GM12878 (cell line): ENCODE results near the gene P4HA1. TPM values are rescaled to one million over a fixed set of nuclear protein-coding genes. Genes with fewer than 3 reads are reported as not detected.
"Not testable (repeated sequence)": the region's sequence is repeated elsewhere in the genome, so short reads cannot be mapped to it uniquely, and the experiment has no call there.

ENCODE experiments used
- ATAC-seq: fragments of 200-7000 bp; cut with Tn5 transposase; 3 replicates; pipeline ENCODE4 v1.9.1; 2020; ENCODE audit warnings: mild to moderate bottlenecking, moderate library complexity
- BruUV-seq: library from RNA; stranded (reverse); fragments of 400-500 nt; replicated peaks from 2 replicates; lab custom pipeline; 2021; lab: Mats Ljungman, UMichigan
- CTCF ChIA-PET: fragments of 300-600 bp; sonication (Branson Sonifier 250); formaldehyde crosslinking; extraction: SDS; loops from one replicate; lab custom pipeline; 2021; ENCODE audit warnings: inconsistent platforms; lab: Yijun Ruan, JAX
- POLR2A ChIA-PET: fragments of 350-600 bp; formaldehyde crosslinking; extraction: SDS; loops from one replicate; lab custom pipeline; 2021; ENCODE audit warnings: inconsistent platforms; lab: Charles Lee
- RAD21 ChIA-PET: fragments of 300-600 bp; sonication (Branson Sonifier 250); formaldehyde crosslinking; loops from one replicate; lab custom pipeline; 2023; ENCODE audit warnings: antibody characterized with exemption; ENCODE audit not compliant: unreplicated experiment; lab: Charles Lee
- SMC1A ChIA-PET: fragments of 300-600 bp; sonication (Branson Sonifier 250); formaldehyde crosslinking; loops from one replicate; lab custom pipeline; 2023; ENCODE audit not compliant: unreplicated experiment, uncharacterized antibody; lab: Charles Lee
- DNase-seq: peaks from one replicate; pipeline ENCODE4 v3.0.0-alpha.2; 2011; ENCODE audit warnings: low read depth, low spot score
- FAIRE-seq: peaks from 3 replicates; lab custom pipeline; 2011; peaks lifted over from hg19 to GRCh38; lab: Jason Lieb, UNC
- H2AFZ ChIP-seq: 2 replicates; pipeline ENCODE4 v1.6.0; 2011; ENCODE audit warnings: low read depth, low read length, control low read depth; ENCODE audit not compliant: control insufficient read depth
- H3K27ac ChIP-seq: 2 replicates; pipeline ENCODE4 v1.5.1; 2011; ENCODE audit warnings: control low read depth; ENCODE audit not compliant: control insufficient read depth, insufficient read depth
- H3K27me3 ChIP-seq, 2 experiments: replicated peaks in 1 of 2; 2 replicates each; pipeline versions ENCODE4 v1.6.0 to v1.6.1; 2011; ENCODE audit warnings: low read length in 1 of 2; ENCODE audit not compliant: control insufficient read depth in 2 of 2, insufficient read depth in 2 of 2
- H3K36me3 ChIP-seq, 2 experiments: 2 replicates each; pipeline ENCODE4 v1.5.1; 2011; ENCODE audit warnings: low read length in 1 of 2; ENCODE audit not compliant: control insufficient read depth in 2 of 2, insufficient read depth in 2 of 2
- H3K4me1 ChIP-seq: 2 replicates; pipeline ENCODE4 v1.6.1; 2011; ENCODE audit warnings: mild to moderate bottlenecking, low read length, moderate library complexity, mixed read lengths; ENCODE audit not compliant: control insufficient read depth, insufficient read depth
- H3K4me2 ChIP-seq: 2 replicates; pipeline ENCODE4 v1.6.0; 2011; ENCODE audit warnings: control low read depth; ENCODE audit not compliant: control insufficient read depth, insufficient read depth
- H3K4me3 ChIP-seq: fragments of 200-600 bp; sonication (generic); 2 replicates; pipeline ENCODE4 v1.5.1; 2016
- H3K79me2 ChIP-seq: 2 replicates; pipeline ENCODE4 v1.6.0; 2011; ENCODE audit warnings: low read length; ENCODE audit not compliant: control insufficient read depth, insufficient read depth
- H3K9ac ChIP-seq: 2 replicates; pipeline ENCODE4 v1.8.0; 2011; ENCODE audit warnings: low read length, control low read depth, mixed read lengths; ENCODE audit not compliant: control insufficient read depth, insufficient read depth
- H3K9me3 ChIP-seq: replicated peaks from 3 replicates; pipeline ENCODE4 v1.5.1; 2011; ENCODE audit warnings: mild to moderate bottlenecking, low read length; ENCODE audit not compliant: control insufficient read depth, insufficient read depth
- H4K20me1 ChIP-seq: 2 replicates; pipeline ENCODE4 v1.6.0; 2011; ENCODE audit not compliant: control insufficient read depth, insufficient read depth
- ELK1 ChIP-seq: IDR thresholded peaks from 2 replicates; pipeline ENCODE4 v1.6.1; 2012; ENCODE audit warnings: low read depth, low read length, improper control_type of control experiment
- WGBS: methylation state at CpG from one replicate; pipeline ENCODE4 v1.1.6; 2016; ENCODE audit warnings: low lambda C conversion rate; ENCODE audit not compliant: insufficient replicate concordance, insufficient coverage; ENCODE audit errors: missing lambda C conversion rate; 5-methylcytosine and 5-hydroxymethylcytosine counted together
- in situ Hi-C: fragments of 300-500 bp; cut with MboI; formaldehyde crosslinking; loops from 9 replicates; pipeline ENCODE4 v1.14.3; 2018; ENCODE audit warnings: mixed read lengths
- intact Hi-C: fragments of 100-400 bp; cut with micrococcal nuclease; formaldehyde crosslinking; loops from one replicate; pipeline ENCODE4 v1.14.2; 2022; ENCODE audit not compliant: unreplicated experiment
- polyA plus RNA-seq, 11 experiments: library from polyadenylated mRNA; depleted of rRNA in 4 of 11; unstranded in 6 of 11; stranded (reverse) in 5 of 11; fragments of >200 nt; fragmentation: Nextera tagmentation in 4 of 11; fragmentation: Illumina TruSeq in 1 of 11; extraction: Ambion mirVana in 4 of 11; extraction: Trizol in 1 of 11; gene quantifications; 1 replicate in 1 of 11; 2 replicates in 10 of 11; pipeline versions ENCODE4 v1.2.1 to v1.2.3, GENCODE V29; 2011 to 2016; ENCODE audit warnings: inconsistent platforms in 2 of 11, missing spikeins in 2 of 11, low read depth in 1 of 11
- total RNA-seq, 4 experiments: library from RNA; depleted of rRNA in 3 of 4; stranded (reverse); fragments of >200 nt in 3 of 4; fragmentation: Illumina TruSeq in 1 of 4; extraction: Trizol in 1 of 4; gene quantifications; 2 replicates each; pipeline versions ENCODE4 v1.2.1 to v1.2.3, GENCODE V29; 2013 to 2021

P4HA1 gene
- total and polyA plus RNA-seq, 10 of the 15 experiments (the other 5 are each of a cell fraction or from before 2014, with no cell fraction given) = 15.0 to 160 (median 24.1) TPM

GRCh38 chr10:73032536-73032935 is 64.1 kb downstream of the P4HA1 start (continued):
- no peak for TF ChIP-seq ELK1
- TF ChIP-seq, all 136 proteins: peak for 0

DNA sequence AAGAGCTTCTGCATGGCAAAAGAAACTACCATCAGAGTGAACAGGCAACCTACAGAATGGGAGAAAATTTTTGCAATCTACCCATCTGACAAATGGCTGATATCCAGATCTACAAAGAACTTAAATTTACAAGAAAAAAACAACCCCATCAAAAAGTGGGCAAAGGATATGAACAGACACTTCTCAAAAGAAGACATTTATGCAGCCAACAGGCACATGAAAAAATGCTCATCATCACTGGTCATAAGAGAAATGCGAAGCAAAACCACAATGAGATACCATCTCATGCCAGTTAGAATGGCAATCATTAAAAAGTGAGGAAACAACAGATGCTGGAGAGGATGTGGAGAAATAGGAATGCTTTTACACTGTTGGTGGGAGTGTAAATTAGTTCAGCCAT is 70.0 kb downstream of the P4HA1 start:
- H3K27ac ChIP-seq, SMC1A ChIA-PET, H3K9me3 ChIP-seq, CTCF ChIA-PET, BruUV-seq, in situ Hi-C loops, DNase-seq, H3K4me1 ChIP-seq, FAIRE-seq, H3K4me2 ChIP-seq, RAD21 ChIA-PET, H3K27me3 ChIP-seq, H2AFZ ChIP-seq, H3K36me3 ChIP-seq, H3K79me2 ChIP-seq, intact Hi-C loops, POLR2A ChIA-PET, ATAC-seq, H4K20me1 ChIP-seq, H3K9ac ChIP-seq, H3K4me3 ChIP-seq: not testable (repeated sequence)
- 93% methylated on average over 1 of the region's 1 CpG for WGBS

DNA sequence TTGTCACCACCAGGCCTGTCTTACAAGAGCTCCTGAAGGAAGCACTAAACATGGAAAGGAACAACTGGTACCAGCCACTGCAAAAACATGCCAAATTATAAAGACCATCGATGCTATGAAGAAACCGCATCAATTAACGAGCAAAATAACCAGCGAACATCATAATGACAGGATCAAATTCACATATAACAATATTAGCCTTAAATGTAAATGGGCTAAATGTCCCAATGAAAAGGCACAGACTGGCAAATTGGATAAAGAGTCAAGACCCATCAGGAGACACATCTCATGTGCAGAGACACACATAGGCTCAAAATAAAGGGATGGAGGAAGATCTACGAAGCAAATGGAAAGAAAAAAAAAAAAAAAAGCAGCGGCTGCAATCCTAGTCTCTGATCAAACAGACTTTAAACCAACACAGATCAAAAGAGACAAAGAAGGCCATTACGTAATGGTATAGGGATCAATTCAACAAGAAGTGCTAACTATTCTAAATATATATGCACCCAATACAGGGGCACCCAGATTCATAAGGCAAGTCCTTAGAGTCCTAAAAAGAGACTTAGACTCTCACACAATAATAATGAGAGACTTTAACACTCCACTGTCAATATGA is 73.1 kb downstream of the P4HA1 start:
- H3K27ac ChIP-seq, H3K27me3 ChIP-seq, DNase-seq, H2AFZ ChIP-seq, H3K4me1 ChIP-seq, in situ Hi-C loops, BruUV-seq, FAIRE-seq, H4K20me1 ChIP-seq, H3K79me2 ChIP-seq, intact Hi-C loops, H3K9ac ChIP-seq, RAD21 ChIA-PET, POLR2A ChIA-PET, H3K4me2 ChIP-seq, H3K4me3 ChIP-seq, ATAC-seq, H3K9me3 ChIP-seq, H3K36me3 ChIP-seq, CTCF ChIA-PET: not testable (repeated sequence)
- 94% methylated on average over 6 of the region's 7 CpGs for WGBS
- SMC1A ChIA-PET = interaction anchor here (0.6 kb wide), 1 partner anchor 72 kb away, joined by 4 read pairs; no protein-coding TSS in a partner anchor

GRCh38 chr10:73022961-73023360 is 73.7 kb downstream of the P4HA1 start:
- BruUV-seq, in situ Hi-C loops: not testable (repeated sequence)

More at GRCh38 chr10:73022961-73023360, 73.7 kb downstream of the P4HA1 start:
- H3K4me3 ChIP-seq, H3K4me1 ChIP-seq, ATAC-seq, H3K27me3 ChIP-seq, FAIRE-seq, H2AFZ ChIP-seq, H3K27ac ChIP-seq, H3K4me2 ChIP-seq, DNase-seq, H3K79me2 ChIP-seq, intact Hi-C loops, CTCF ChIA-PET, H3K9me3 ChIP-seq, H3K9ac ChIP-seq, H4K20me1 ChIP-seq: not testable (repeated sequence)
- 46% methylated on average over 4 of the region's 4 CpGs for WGBS
- ChIA-PET RAD21 (interaction anchor here (0.6 kb wide), 1 partner anchor 340 kb away, joined by 3 read pairs; no protein-coding TSS in a partner anchor), SMC1A (interaction anchor here (0.7 kb wide), 1 partner anchor 29 kb away, joined by 3 read pairs; no protein-coding TSS in a partner anchor), POLR2A (interaction anchor here (0.6 kb wide), 1 partner anchor 170 kb away, joined by 3 read pairs; no protein-coding TSS in a partner anchor)
- peaks cover 12 to 14% of the 10 kb centered on the region in 2 experiments for H3K36me3 ChIP-seq
